H9 (cell line): ENCODE measurements around the gene MAD1L1. TPM values are rescaled to one million over a fixed set of nuclear protein-coding genes. Genes with fewer than 3 reads are reported as not detected.
A peak's percentile ranks its signal among the peaks of the same experiment; 100 is the strongest.

Source experiments
- DNase-seq: peaks from one replicate; pipeline ENCODE4 v3.0.0-alpha.2; 2017
- H2AFZ ChIP-seq: one replicate; pipeline ENCODE4 v1.6.1; 2013; ENCODE audit warnings: mild to moderate bottlenecking, low read length, control low read depth, moderate library complexity
- H2AK5ac ChIP-seq: 2 replicates; pipeline ENCODE4 v1.6.1; 2013; ENCODE audit warnings: low read length, control low read depth, mixed read lengths; ENCODE audit not compliant: insufficient read length
- H2BK120ac ChIP-seq: one replicate; pipeline ENCODE4 v1.6.1; 2013; ENCODE audit warnings: low read depth, mild to moderate bottlenecking, low read length, control low read depth, inconsistent platforms; ENCODE audit not compliant: poor library complexity, severe bottlenecking
- H2BK12ac ChIP-seq: 2 replicates; pipeline ENCODE4 v1.6.1; 2013; ENCODE audit warnings: low read length, control low read depth, mixed read lengths, low read depth; ENCODE audit not compliant: insufficient read length
- H2BK15ac ChIP-seq: 2 replicates; pipeline ENCODE4 v1.6.1; 2013; ENCODE audit warnings: low read depth, low read length, control low read depth
- H2BK20ac ChIP-seq: one replicate; pipeline ENCODE4 v1.6.1; 2013; ENCODE audit warnings: low read depth, mild to moderate bottlenecking, low read length, control low read depth, inconsistent platforms; ENCODE audit not compliant: poor library complexity, severe bottlenecking
- H2BK5ac ChIP-seq: 2 replicates; pipeline ENCODE4 v1.6.1; 2013; ENCODE audit warnings: low read length, control low read depth, mixed read lengths; ENCODE audit not compliant: insufficient read length
- H3K14ac ChIP-seq: 2 replicates; pipeline ENCODE4 v1.6.1; 2013; ENCODE audit warnings: low read length, control low read depth; ENCODE audit not compliant: insufficient read depth
- H3K18ac ChIP-seq: 2 replicates; pipeline ENCODE4 v1.6.1; 2013; ENCODE audit warnings: low read depth, mild to moderate bottlenecking, mixed read lengths, low read length, control low read depth; ENCODE audit not compliant: insufficient read length
- H3K23ac ChIP-seq: 2 replicates; pipeline ENCODE4 v1.6.1; 2013; ENCODE audit warnings: low read length, control low read depth, mixed read lengths, low read depth; ENCODE audit not compliant: insufficient read length
- H3K23me2 ChIP-seq: 2 replicates; pipeline ENCODE4 v1.6.1; 2013; ENCODE audit warnings: low read depth, mild to moderate bottlenecking, mixed read lengths, low read length, control low read depth; ENCODE audit not compliant: insufficient read length, poor library complexity, severe bottlenecking
- H3K27ac ChIP-seq: 2 replicates; pipeline ENCODE4 v1.5.1; 2013; ENCODE audit warnings: low read length, control low read depth, mixed read lengths, low read depth; ENCODE audit not compliant: insufficient read length
- H3K27me3 ChIP-seq: 2 replicates; pipeline ENCODE4 v1.6.1; 2013; ENCODE audit warnings: low read length, control low read depth, inconsistent platforms; ENCODE audit not compliant: insufficient read depth
- H3K4ac ChIP-seq: 2 replicates; pipeline ENCODE4 v1.6.1; 2013; ENCODE audit warnings: low read depth, mild to moderate bottlenecking, control low read depth, inconsistent platforms, low read length, moderate library complexity
- H3K4me1 ChIP-seq: 2 replicates; pipeline ENCODE4 v1.6.1; 2013; ENCODE audit warnings: low read length, control low read depth, inconsistent platforms; ENCODE audit not compliant: insufficient read depth
- H3K4me2 ChIP-seq: 2 replicates; pipeline ENCODE4 v1.6.1; 2013; ENCODE audit warnings: low read length, control low read depth, mixed read lengths; ENCODE audit not compliant: insufficient read length, insufficient read depth
- H3K56ac ChIP-seq: 2 replicates; pipeline ENCODE4 v1.6.1; 2013; ENCODE audit warnings: low read depth, mild to moderate bottlenecking, mixed read lengths, low read length, control low read depth; ENCODE audit not compliant: insufficient read length
- H3K79me1 ChIP-seq: 2 replicates; pipeline ENCODE4 v1.6.1; 2013; ENCODE audit warnings: low read depth, mild to moderate bottlenecking, moderate library complexity, low read length, control low read depth, inconsistent platforms; ENCODE audit not compliant: insufficient read depth, poor library complexity, severe bottlenecking
- H3K79me2 ChIP-seq: 2 replicates; pipeline ENCODE4 v1.6.1; 2013; ENCODE audit warnings: low read length, control low read depth, inconsistent platforms; ENCODE audit not compliant: insufficient read depth
- H3K9ac ChIP-seq: 2 replicates; pipeline ENCODE4 v1.6.1; 2013; ENCODE audit warnings: low read length, control low read depth, mixed read lengths; ENCODE audit not compliant: insufficient read length; ENCODE audit errors: extremely low read depth
- H3K9me3 ChIP-seq: one replicate; pipeline ENCODE4 v1.6.1; 2013; ENCODE audit warnings: low read depth, low read length, inconsistent platforms; ENCODE audit not compliant: control insufficient read depth
- H3T11ph ChIP-seq: one replicate; pipeline ENCODE4 v1.6.1; 2013; ENCODE audit warnings: mild to moderate bottlenecking, low read length, control low read depth, inconsistent platforms
- H4K20me1 ChIP-seq: one replicate; pipeline ENCODE4 v1.6.1; 2013; ENCODE audit not compliant: control insufficient read depth, insufficient read length, insufficient read depth
- H4K5ac ChIP-seq: 2 replicates; pipeline ENCODE4 v1.6.1; 2013; ENCODE audit warnings: low read depth, mild to moderate bottlenecking, mixed read lengths, low read length, control low read depth; ENCODE audit not compliant: insufficient read length
- H4K8ac ChIP-seq: replicated peaks from 2 replicates; pipeline ENCODE4 v1.6.1; 2013; ENCODE audit warnings: low read length, control low read depth, mixed read lengths, low read depth; ENCODE audit not compliant: insufficient read length
- H4K91ac ChIP-seq: 2 replicates; pipeline ENCODE4 v1.6.1; 2013; ENCODE audit warnings: low read depth, mild to moderate bottlenecking, moderate library complexity, mixed read lengths, low read length, control low read depth; ENCODE audit not compliant: insufficient read length
- H3K27ac Mint-ChIP-seq, 3 experiments: 2 replicates in 2 of 3; 3 replicates in 1 of 3; pipeline ENCODE4 v1.8.0; 2020 to 2021; ENCODE audit warnings: mixed read lengths in 3 of 3, mild to moderate bottlenecking in 1 of 3, moderate library complexity in 1 of 3
- H3K27me3 Mint-ChIP-seq: 2 replicates; pipeline ENCODE4 v1.8.0; 2021; ENCODE audit warnings: low read depth, mild to moderate bottlenecking, moderate library complexity, mixed read lengths
- H3K36me3 Mint-ChIP-seq, 3 experiments: 2 replicates in 2 of 3; 3 replicates in 1 of 3; pipeline ENCODE4 v1.8.0; 2020 to 2021; ENCODE audit warnings: low read depth in 3 of 3, mixed read lengths in 3 of 3; ENCODE audit not compliant: insufficient read depth in 1 of 3
- H3K4me1 Mint-ChIP-seq, 2 experiments: 2 replicates each; pipeline ENCODE4 v1.8.0; 2020; ENCODE audit warnings: mixed read lengths in 2 of 2
- H3K4me3 Mint-ChIP-seq, 2 experiments: 2 replicates in 1 of 2; 3 replicates in 1 of 2; pipeline ENCODE4 v1.8.0; 2020 to 2021; ENCODE audit warnings: mild to moderate bottlenecking in 2 of 2, mixed read lengths in 2 of 2, moderate library complexity in 1 of 2
- H3K9me3 Mint-ChIP-seq, 2 experiments: 2 replicates in 1 of 2; 3 replicates in 1 of 2; pipeline ENCODE4 v1.8.0; 2020; ENCODE audit warnings: mild to moderate bottlenecking in 2 of 2, mixed read lengths in 2 of 2, moderate library complexity in 1 of 2
- CTCF ChIP-seq: fragments of 200-600 bp; sonication (generic); conservative IDR thresholded peaks from 3 replicates; pipeline ENCODE4 v1.8.0; 2021; ENCODE audit warnings: antibody characterized with exemption, mild to moderate bottlenecking
- WGBS: extraction: QIAGEN DNeasy Blood & Tissue Kit; methylation state at CpG from one replicate; pipeline ENCODE4 v1.1.7; 2013; ENCODE audit warnings: missing lambda C conversion rate, low lambda C conversion rate, mixed read lengths; ENCODE audit not compliant: insufficient read length; ENCODE audit errors: extremely low coverage; 5-methylcytosine and 5-hydroxymethylcytosine counted together
- total RNA-seq: library from RNA; stranded (reverse); gene quantifications from 2 replicates; pipeline ENCODE4 v1.2.1, GENCODE V29; 2021

The MAD1L1 gene
- total RNA-seq, 1 experiment from 2014 or later: 39.0 TPM

- no peaks in the 10 kb centered on the region for H3K27me3 ChIP-seq
- H4K91ac ChIP-seq: no peak overlapping the region
- peaks cover 4% of the 10 kb centered on the region in 3 experiments; a peak in 4 of 7 replicates for H3K36me3 Mint-ChIP-seq
- H3K4me1 Mint-ChIP-seq: no peaks in the 10 kb centered on the region; a peak in 1 of 4 replicates
- no peak overlapping the region for H3K4me3 Mint-ChIP-seq
- no peak for TF ChIP-seq CTCF
- no peak overlapping the region for H2BK20ac ChIP-seq
- H2AFZ ChIP-seq: no peak overlapping the region
- H4K5ac ChIP-seq: no peak overlapping the region
- no peaks in the 10 kb centered on the region for H3K4me1 ChIP-seq
- H2AK5ac ChIP-seq: no peak overlapping the region
- no peak overlapping the region for H2BK15ac ChIP-seq
- no peak overlapping the region for H2BK5ac ChIP-seq
- H4K8ac ChIP-seq: no peak overlapping the region
- no peak overlapping the region for H3K4me2 ChIP-seq
- H3K27me3 Mint-ChIP-seq: no peaks in the 10 kb centered on the region; the same call in 1 of the 2 replicates
- no peak overlapping the region for H3K4ac ChIP-seq
- no CpG with 5 or more reads among the region's 18 CpGs for WGBS
- H2BK120ac ChIP-seq: no peak overlapping the region
- no peak overlapping the region for H3K56ac ChIP-seq
- H3K79me2 ChIP-seq: no peaks in the 10 kb centered on the region
- H3K23me2 ChIP-seq: no peaks in the 10 kb centered on the region
- H3K27ac ChIP-seq: no peak overlapping the region
- no peaks in the 10 kb centered on the region for H4K20me1 ChIP-seq
- no peak overlapping the region for H3K18ac ChIP-seq
- no peak overlapping the region for H2BK12ac ChIP-seq
- H3K79me1 ChIP-seq: no peaks in the 10 kb centered on the region
- no peaks in the 10 kb centered on the region for H3K9me3 ChIP-seq
- H3K9ac ChIP-seq: no peak overlapping the region
- H3K9me3 Mint-ChIP-seq: no peaks in the 10 kb centered on the region
- no peak overlapping the region for H3K23ac ChIP-seq
- DNase-seq: no peak
- no peak overlapping the region for H3K14ac ChIP-seq
- H3K27ac Mint-ChIP-seq: peak overlapping the region in 1 of 3 experiments; percentile 73; a peak in 1 of 7 replicates
- no peak overlapping the region for H3T11ph ChIP-seq
Observed at GRCh38 chr7:2125931-2126330, 106.8 kb downstream of the MAD1L1 start.
